Endothelial cell of umbilical vein (primary cell): ENCODE results near the gene RPL3. TPM values are rescaled to one million over a fixed set of nuclear protein-coding genes. Genes with fewer than 3 reads are reported as not detected.

Source experiments
- BruUV-seq: library from RNA; stranded (reverse); fragments of 400-500 nt; replicated peaks from 2 replicates; lab custom pipeline; 2021; lab: Mats Ljungman, UMichigan
- CTCF ChIA-PET: fragments of 300-600, 350-600 bp; sonication (Branson Sonifier 250); formaldehyde crosslinking; loops from one replicate; lab custom pipeline; 2021; ENCODE audit warnings: antibody characterized with exemption, inconsistent platforms; lab: Charles Lee
- POLR2A ChIA-PET: fragments of 300-600, 350-600 bp; sonication (Branson Sonifier 250); formaldehyde crosslinking; loops from one replicate; lab custom pipeline; 2021; ENCODE audit warnings: antibody characterized with exemption, inconsistent platforms; lab: Charles Lee
- DNase-seq: peaks from one replicate; pipeline ENCODE4 v3.0.0-alpha.2; 2011; ENCODE audit warnings: low read depth, low spot score
- FAIRE-seq: peaks from 2 replicates; lab custom pipeline; 2011; peaks lifted over from hg19 to GRCh38; lab: Jason Lieb, UNC
- H2AFZ ChIP-seq: 2 replicates; pipeline ENCODE4 v1.6.0; 2012; ENCODE audit warnings: low read depth, low read length, control low read depth, inconsistent platforms
- H3K27ac ChIP-seq: 2 replicates; pipeline ENCODE4 v1.5.1; 2011; ENCODE audit warnings: low read depth, mild to moderate bottlenecking, control low read depth, low read length, moderate library complexity; ENCODE audit not compliant: insufficient read depth
- H3K27me3 ChIP-seq, 2 experiments: 2 replicates each; pipeline versions ENCODE4 v1.6.0 to v1.6.1; 2011; ENCODE audit warnings: low read length in 2 of 2, mixed read lengths in 1 of 2; ENCODE audit not compliant: control insufficient read depth in 2 of 2, insufficient read depth in 2 of 2
- H3K36me3 ChIP-seq, 2 experiments: 2 replicates in 1 of 2; 3 replicates in 1 of 2; pipeline ENCODE4 v1.5.1; 2011; ENCODE audit warnings: low read length in 2 of 2, mild to moderate bottlenecking in 1 of 2, moderate library complexity in 1 of 2; ENCODE audit not compliant: control insufficient read depth in 2 of 2, insufficient read depth in 2 of 2; ENCODE audit errors: extremely low read depth in 1 of 2
- H3K4me1 ChIP-seq: 3 replicates; pipeline ENCODE4 v1.5.1; 2011; ENCODE audit warnings: mild to moderate bottlenecking, low read length; ENCODE audit not compliant: control insufficient read depth, insufficient read depth; ENCODE audit errors: extremely low read depth
- H3K4me2 ChIP-seq: 2 replicates; pipeline ENCODE4 v1.6.1; 2011; ENCODE audit warnings: low read length, control low read depth, mixed read lengths; ENCODE audit not compliant: insufficient read depth
- H3K4me3 ChIP-seq, 3 experiments: fragments of 200-600 bp in 1 of 3; sonication (generic), shearing (Covaris generic) in 1 of 3; replicated peaks in 1 of 3; 2 replicates each; pipeline ENCODE4 v1.5.1; 2011 to 2016; ENCODE audit warnings: control low read depth in 3 of 3, low read length in 3 of 3, mild to moderate bottlenecking in 2 of 3, inconsistent platforms in 1 of 3, low read depth in 1 of 3, moderate library complexity in 1 of 3; ENCODE audit not compliant: insufficient read depth in 1 of 3
- H3K79me2 ChIP-seq: 2 replicates; pipeline ENCODE4 v1.6.0; 2012; ENCODE audit warnings: low read length, inconsistent platforms; ENCODE audit not compliant: control insufficient read depth, insufficient read depth
- H3K9ac ChIP-seq: replicated peaks from 2 replicates; pipeline ENCODE3; 2011; ENCODE audit warnings: low read length, control low read depth; ENCODE audit not compliant: insufficient read depth; ENCODE audit errors: extremely low read depth
- H3K9me1 ChIP-seq: replicated peaks from 3 replicates; pipeline ENCODE4 v1.6.0; 2011; ENCODE audit warnings: mild to moderate bottlenecking, low read length; ENCODE audit not compliant: control insufficient read depth, insufficient read depth; ENCODE audit errors: extremely low read depth
- H3K9me3 ChIP-seq: replicated peaks from 2 replicates; pipeline ENCODE4 v1.5.1; 2012; ENCODE audit warnings: low read length, inconsistent platforms; ENCODE audit not compliant: control insufficient read depth, insufficient read depth
- H4K20me1 ChIP-seq: replicated peaks from 2 replicates; pipeline ENCODE3; 2011; ENCODE audit warnings: mild to moderate bottlenecking, low read length; ENCODE audit not compliant: control insufficient read depth, insufficient read depth; ENCODE audit errors: extremely low read depth
- CTCF ChIP-seq, 2 donors: IDR thresholded peaks; 1 replicate in 1 of 2; 2 replicates in 1 of 2; pipeline ENCODE4 v1.5.1; 2011; ENCODE audit warnings: low read length in 2 of 2, mild to moderate bottlenecking in 2 of 2, moderate library complexity in 2 of 2, control low read depth in 1 of 2, inconsistent platforms in 1 of 2, low read depth in 1 of 2; ENCODE audit not compliant: insufficient read depth in 1 of 2; ENCODE audit errors: extremely low read depth in 1 of 2
- EZH2 ChIP-seq: IDR thresholded peaks from 2 replicates; pipeline ENCODE4 v1.6.1; 2012; ENCODE audit warnings: borderline replicate concordance, low read depth, mild to moderate bottlenecking, moderate library complexity, low read length, inconsistent platforms; ENCODE audit not compliant: severe bottlenecking
- FOS ChIP-seq: IDR thresholded peaks from 2 replicates; pipeline ENCODE4 v1.6.1; 2011; ENCODE audit warnings: mild to moderate bottlenecking, low read length, moderate library complexity, borderline replicate concordance; ENCODE audit not compliant: insufficient read depth
- GATA2 ChIP-seq: IDR thresholded peaks from 2 replicates; pipeline ENCODE4 v1.7.0; 2011; ENCODE audit warnings: low read depth, mild to moderate bottlenecking, moderate library complexity, mixed read lengths, low read length; ENCODE audit not compliant: insufficient read length, insufficient read depth
- JUN ChIP-seq: IDR thresholded peaks from 2 replicates; pipeline ENCODE4 v1.6.1; 2011; ENCODE audit warnings: borderline replicate concordance, low read depth; ENCODE audit not compliant: insufficient read length, insufficient read depth
- MAX ChIP-seq: IDR thresholded peaks from 2 replicates; pipeline ENCODE4 v1.6.1; 2011; ENCODE audit not compliant: insufficient read depth, insufficient read length
- MYC ChIP-seq: IDR thresholded peaks from one replicate; pipeline ENCODE4 v1.6.1; 2011; ENCODE audit warnings: mild to moderate bottlenecking, low read depth, low read length
- POLR2A ChIP-seq: IDR thresholded peaks from 2 replicates; pipeline ENCODE4 v1.6.1; 2012; ENCODE audit warnings: low read depth, mild to moderate bottlenecking, control low read depth, low read length
- POLR2AphosphoS5 ChIP-seq: IDR thresholded peaks from 2 replicates; pipeline ENCODE4 v1.6.1; 2012; ENCODE audit warnings: low read depth, mild to moderate bottlenecking, control low read depth, low read length, moderate library complexity; ENCODE audit not compliant: insufficient read depth
- dilution Hi-C: fragments of 300-500 bp; cut with MboI; formaldehyde crosslinking; loops from one replicate; pipeline ENCODE4 v1.15.0; 2019; ENCODE audit warnings: low sequenced_read_pairs; ENCODE audit not compliant: extremely low pct_ligation_motif_present
- intact Hi-C: fragments of 100-400 bp; cut with micrococcal nuclease; formaldehyde crosslinking; loops from one replicate; pipeline ENCODE4 v1.10.0; 2022
- polyA plus RNA-seq, 4 experiments: library from polyadenylated mRNA; depleted of rRNA in 3 of 4; stranded (reverse) in 3 of 4; unstranded in 1 of 4; fragments of >200 nt; gene quantifications; 2 replicates each; pipeline versions ENCODE4 v1.2.1 to v1.2.3, GENCODE V29; 2011 to 2012; ENCODE audit warnings: missing spikeins in 1 of 4
- total RNA-seq: library from RNA; stranded (reverse); gene quantifications from 2 replicates; pipeline ENCODE4 v1.2.3, GENCODE V29; 2021

The RPL3 gene
- total and polyA plus RNA-seq, 2 donors (not counting 3 experiments of a cell fraction or from before 2014, with no cell fraction given): 1,954 to 4,065 TPM

GRCh38 chr22:39352306-39352891 is 33.0 kb upstream of the RPL3 start:
- H3K27ac ChIP-seq: no peak overlapping the region
- no peak for FAIRE-seq
- no peaks in the 10 kb centered on the region for H3K9me1 ChIP-seq
- H4K20me1 ChIP-seq: no peaks in the 10 kb centered on the region
- intact Hi-C loops (loop anchor here (5.0 kb wide), 1 partner anchor 45 kb away; the partner anchor contains the start of gene TAB1), dilution Hi-C loops (no loop called here)
- BruUV-seq: no TSS peak
- no peak overlapping the region for H3K4me2 ChIP-seq
- TF ChIP-seq JUN: no peak
- no peak for TF ChIP-seq FOS
- no peak for TF ChIP-seq EZH2
- TF ChIP-seq MAX: no peak
- TF ChIP-seq CTCF (IDR thresholded peaks at IDR 0.05; ENCODE audit: extremely low read depth in 1 of 2, insufficient read depth in 1 of 2, low read depth in 1 of 2, low read length in 2 of 2): no peak
- no peak for TF ChIP-seq MYC
- TF ChIP-seq GATA2: no peak
- no peak for TF ChIP-seq POLR2AphosphoS5
- no peak for TF ChIP-seq POLR2A
- H3K4me1 ChIP-seq: peaks cover 4% of the 10 kb centered on the region
- H3K79me2 ChIP-seq: no peaks in the 10 kb centered on the region
- H3K27me3 ChIP-seq: peaks cover 0 to 2% of the 10 kb centered on the region in 2 experiments
- no peak overlapping the region for H3K9ac ChIP-seq
- H3K36me3 ChIP-seq: no peaks in the 10 kb centered on the region
- ChIA-PET POLR2A (no interaction called here), CTCF (interaction anchor here (0.7 to 2.4 kb wide), 3 partner anchors 9 to 33 kb away, joined by 3 to 8 read pairs (median 6); partner anchors contain the start of gene RPL3)
- no peak overlapping the region for H3K4me3 ChIP-seq
- DNase-seq: no peak
- H2AFZ ChIP-seq: no peak overlapping the region
- H3K9me3 ChIP-seq: no peaks in the 10 kb centered on the region
